CD4-positive, alpha-beta memory T cell (primary cell): Measurements from ENCODE around the gene GK2. TPM values are rescaled to one million over a fixed set of nuclear protein-coding genes. Genes with fewer than 3 reads are reported as not detected.

Experiments
- CTCF ChIA-PET: fragments of 350-600 bp; sonication (Branson Sonifier 250); formaldehyde crosslinking; loops from one replicate; lab custom pipeline; 2021; ENCODE audit warnings: inconsistent platforms; ENCODE audit not compliant: partially characterized antibody; lab: Charles Lee
- POLR2A ChIA-PET: fragments of 350-600 bp; sonication (Branson Sonifier 250); formaldehyde crosslinking; loops from one replicate; lab custom pipeline; 2021; ENCODE audit not compliant: partially characterized antibody; lab: Charles Lee
- DNase-seq, 5 donors: peaks; one replicate each; pipeline versions ENCODE4 v3.0.0 to v3.0.0-alpha.2; 2020 to 2022; ENCODE audit warnings: mixed read lengths in 1 of 5
- H3K27ac ChIP-seq: one replicate; pipeline ENCODE4 v1.7.0; 2013; ENCODE audit warnings: low read depth, low read length
- H3K27me3 ChIP-seq: 2 replicates; pipeline ENCODE4 v1.7.0; 2013; ENCODE audit warnings: mild to moderate bottlenecking, low read length, moderate library complexity; ENCODE audit not compliant: insufficient read depth
- H3K36me3 ChIP-seq: 2 replicates; pipeline ENCODE4 v1.7.0; 2013; ENCODE audit warnings: mild to moderate bottlenecking, low read length, moderate library complexity; ENCODE audit not compliant: insufficient read depth
- H3K4me1 ChIP-seq: 2 replicates; pipeline ENCODE4 v1.7.0; 2013; ENCODE audit warnings: mild to moderate bottlenecking, low read length, moderate library complexity; ENCODE audit not compliant: insufficient read depth
- H3K4me3 ChIP-seq, 2 donors: one replicate each; pipeline ENCODE4 v1.7.0; 2013; ENCODE audit warnings: low read length in 2 of 2, mild to moderate bottlenecking in 1 of 2
- H3K9me3 ChIP-seq, 2 donors: one replicate each; pipeline ENCODE4 v1.7.0; 2013; ENCODE audit warnings: low read length in 2 of 2, control low read depth in 1 of 2; ENCODE audit not compliant: control insufficient read depth in 1 of 2
- H3K27ac Mint-ChIP-seq, 7 donors: one replicate each; pipeline ENCODE4 v1.8.0; 2020 to 2021; ENCODE audit warnings: mixed read lengths in 7 of 7, mild to moderate bottlenecking in 6 of 7, inconsistent platforms in 3 of 7, moderate library complexity in 3 of 7
- H3K27me3 Mint-ChIP-seq, 2 donors: one replicate each; pipeline ENCODE4 v1.8.0; 2020 to 2021; ENCODE audit warnings: mixed read lengths in 2 of 2
- H3K36me3 Mint-ChIP-seq, 2 donors: one replicate each; pipeline ENCODE4 v1.8.0; 2020 to 2021; ENCODE audit warnings: mixed read lengths in 2 of 2, inconsistent platforms in 1 of 2, mild to moderate bottlenecking in 1 of 2
- H3K4me1 Mint-ChIP-seq, 4 donors: one replicate each; pipeline ENCODE4 v1.8.0; 2020 to 2021; ENCODE audit warnings: mixed read lengths in 4 of 4, mild to moderate bottlenecking in 1 of 4
- H3K4me3 Mint-ChIP-seq, 8 donors: one replicate each; pipeline ENCODE4 v1.8.0; 2020 to 2021; ENCODE audit warnings: mixed read lengths in 8 of 8, mild to moderate bottlenecking in 7 of 8, moderate library complexity in 6 of 8, inconsistent platforms in 3 of 8
- H3K9me3 Mint-ChIP-seq, 8 donors: one replicate each; pipeline ENCODE4 v1.8.0; 2020 to 2021; ENCODE audit warnings: mixed read lengths in 8 of 8, mild to moderate bottlenecking in 5 of 8, inconsistent platforms in 3 of 8, moderate library complexity in 1 of 8
- intact Hi-C: fragments of 100-400 bp; cut with micrococcal nuclease; formaldehyde crosslinking; loops from one replicate; pipeline ENCODE4 v1.15.1; 2023
- polyA plus RNA-seq, 2 donors: library from polyadenylated mRNA; unstranded; fragments of 300-500 nt; fragmentation: Illumina TruSeq; gene quantifications; one replicate each; pipeline ENCODE4 v1.2.3, GENCODE V29; 2021
- total RNA-seq, 2 experiments: library from RNA; stranded (reverse); gene quantifications; one replicate each; pipeline ENCODE4 v1.2.3, GENCODE V29; 2021

Gene GK2
- not detected for total RNA-seq
- not detected for polyA plus RNA-seq

DNA sequence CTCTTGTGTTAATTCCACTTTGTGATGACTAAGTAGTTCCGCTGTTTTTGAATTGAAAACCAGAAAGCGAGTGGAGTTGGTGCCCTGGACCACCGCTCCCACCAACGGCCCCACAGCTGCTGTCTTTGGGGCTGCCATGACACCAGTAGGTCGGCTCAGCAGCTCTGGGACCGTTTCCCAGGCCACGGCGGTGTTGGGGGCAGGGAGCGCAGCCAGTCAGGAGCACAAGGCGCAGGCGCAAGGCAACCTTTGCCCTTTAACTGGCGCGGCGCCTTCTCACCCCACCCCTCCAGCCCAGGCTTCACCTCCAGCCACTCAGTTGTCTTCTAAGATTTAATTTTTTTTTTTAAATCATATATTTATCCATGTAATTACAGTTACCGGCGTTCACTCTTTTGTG lies at the start of gene GK2:
GK2 (minus strand) TSS at position 166 of the 400 bp plus-strand sequence; CDS start at position 138, 28 bp downstream.
- Mint-ChIP-seq H3K27me3 (no peaks in the 10 kb centered on the region), H3K4me1 (no peaks in the 10 kb centered on the region), H3K36me3 (no peaks in the 10 kb centered on the region), H3K27ac (peak within 1 kb of the TSS in 1 of 7 donors; percentile 29), H3K9me3 (peaks cover 0 to 5% (median 0%) of the 10 kb centered on the region in 8 donors), H3K4me3 (no peak within 1 kb of the TSS)
- no peak for DNase-seq
- ChIA-PET POLR2A (no interaction called here), CTCF (no interaction called here)
- Histone ChIP-seq H3K36me3 (no peaks in the 10 kb centered on the region), H3K27ac (no peak within 1 kb of the TSS), H3K4me3 (no peak within 1 kb of the TSS), H3K4me1 (no peaks in the 10 kb centered on the region), H3K9me3 (no peaks in the 10 kb centered on the region), H3K27me3 (no peaks in the 10 kb centered on the region)
- intact Hi-C loops, result no loop called here

GRCh38 chr4:79455216-79455615 lies 47.2 kb upstream of the GK2 start:
- Histone ChIP-seq H3K4me1 (no peaks in the 10 kb centered on the region), H3K27ac (no peak overlapping the region), H3K27me3 (no peaks in the 10 kb centered on the region), H3K9me3 (no peaks in the 10 kb centered on the region), H3K4me3 (no peak overlapping the region), H3K36me3 (no peaks in the 10 kb centered on the region)
- intact Hi-C loops, result no loop called here
- no peaks in the 10 kb centered on the region for H3K4me1 Mint-ChIP-seq
- no peaks in the 10 kb centered on the region for H3K9me3 Mint-ChIP-seq
- H3K4me3 Mint-ChIP-seq, result no peak overlapping the region
- CTCF ChIA-PET, result interaction anchor here (1.6 kb wide), 1 partner anchor 23 kb away, joined by 3 read pairs; no protein-coding TSS in a partner anchor
- H3K27ac Mint-ChIP-seq, result no peak overlapping the region
- POLR2A ChIA-PET, result no interaction called here
- H3K36me3 Mint-ChIP-seq, result no peaks in the 10 kb centered on the region
- DNase-seq, result no peak
- H3K27me3 Mint-ChIP-seq, result peaks cover 0 to 2% of the 10 kb centered on the region in 2 donors

- ChIA-PET POLR2A (no interaction called here), CTCF (interaction anchor here (1.6 kb wide), 1 partner anchor 23 kb away, joined by 3 read pairs; no protein-coding TSS in a partner anchor)
- H3K27me3 ChIP-seq, result no peaks in the 10 kb centered on the region
- H3K27ac ChIP-seq, result no peak overlapping the region
- intact Hi-C loops, result no loop called here
- Mint-ChIP-seq H3K4me3 (no peak overlapping the region), H3K27me3 (peaks cover 0 to 3% of the 10 kb centered on the region in 2 donors), H3K27ac (no peak overlapping the region), H3K4me1 (no peaks in the 10 kb centered on the region), H3K9me3 (no peaks in the 10 kb centered on the region), H3K36me3 (no peaks in the 10 kb centered on the region)
- H3K4me1 ChIP-seq, result no peaks in the 10 kb centered on the region
- H3K9me3 ChIP-seq, result no peaks in the 10 kb centered on the region
- no peaks in the 10 kb centered on the region for H3K36me3 ChIP-seq
- no peak for DNase-seq
- H3K4me3 ChIP-seq, result no peak overlapping the region
Measured at GRCh38 chr4:79454656-79455055, 46.6 kb upstream of the GK2 start.

DNA sequence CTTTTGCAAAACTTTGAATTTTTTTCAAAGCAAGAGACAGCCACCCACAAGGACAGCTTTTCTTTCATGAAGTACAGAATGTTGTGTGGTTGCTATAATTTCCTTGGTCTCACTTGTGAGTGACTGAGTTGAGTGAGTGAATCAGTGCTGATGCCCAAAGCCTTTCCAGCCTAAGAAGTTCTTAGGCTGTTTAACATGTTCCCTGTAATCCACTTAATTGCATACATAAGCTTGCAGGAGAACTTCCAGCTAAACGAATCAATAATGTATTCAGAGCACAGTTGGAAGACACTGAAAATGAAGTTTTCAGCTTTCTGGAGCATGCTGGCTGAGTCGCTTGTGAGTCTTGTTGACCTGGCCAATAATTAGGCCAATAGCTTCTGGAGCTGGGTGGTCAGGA lies 42.0 kb upstream of the GK2 start:
- no peaks in the 10 kb centered on the region for H3K4me1 ChIP-seq
- no peaks in the 10 kb centered on the region for H3K27me3 ChIP-seq
- Mint-ChIP-seq H3K4me1 (no peaks in the 10 kb centered on the region), H3K4me3 (no peak overlapping the region), H3K9me3 (no peaks in the 10 kb centered on the region), H3K27ac (no peak overlapping the region), H3K36me3 (no peaks in the 10 kb centered on the region), H3K27me3 (peaks cover 0 to 3% of the 10 kb centered on the region in 2 donors)
- H3K36me3 ChIP-seq, result no peaks in the 10 kb centered on the region
- CTCF ChIA-PET, result no interaction called here
- intact Hi-C loops, result no loop called here
- no peaks in the 10 kb centered on the region for H3K9me3 ChIP-seq
- H3K4me3 ChIP-seq, result no peak overlapping the region
- POLR2A ChIA-PET, result no interaction called here
- no peak overlapping the region for H3K27ac ChIP-seq
- DNase-seq, result no peak

- intact Hi-C loops, result no loop called here
- ChIA-PET CTCF (no interaction called here), POLR2A (no interaction called here)
- H3K9me3 ChIP-seq, result no peaks in the 10 kb centered on the region
- no peak for DNase-seq
- H3K36me3 ChIP-seq, result no peaks in the 10 kb centered on the region
- H3K4me1 Mint-ChIP-seq, result no peaks in the 10 kb centered on the region
- H3K27me3 ChIP-seq, result no peaks in the 10 kb centered on the region
- H3K27ac Mint-ChIP-seq, result no peak overlapping the region
- no peaks in the 10 kb centered on the region for H3K9me3 Mint-ChIP-seq
- H3K27me3 Mint-ChIP-seq, result peaks cover 0 to 1% of the 10 kb centered on the region in 2 donors
- no peak overlapping the region for H3K4me3 ChIP-seq
- H3K36me3 Mint-ChIP-seq, result no peaks in the 10 kb centered on the region
- H3K27ac ChIP-seq, result no peak overlapping the region
- no peak overlapping the region for H3K4me3 Mint-ChIP-seq
- no peaks in the 10 kb centered on the region for H3K4me1 ChIP-seq
Measured at GRCh38 chr4:79446145-79446544, 38.1 kb upstream of the GK2 start.

DNA sequence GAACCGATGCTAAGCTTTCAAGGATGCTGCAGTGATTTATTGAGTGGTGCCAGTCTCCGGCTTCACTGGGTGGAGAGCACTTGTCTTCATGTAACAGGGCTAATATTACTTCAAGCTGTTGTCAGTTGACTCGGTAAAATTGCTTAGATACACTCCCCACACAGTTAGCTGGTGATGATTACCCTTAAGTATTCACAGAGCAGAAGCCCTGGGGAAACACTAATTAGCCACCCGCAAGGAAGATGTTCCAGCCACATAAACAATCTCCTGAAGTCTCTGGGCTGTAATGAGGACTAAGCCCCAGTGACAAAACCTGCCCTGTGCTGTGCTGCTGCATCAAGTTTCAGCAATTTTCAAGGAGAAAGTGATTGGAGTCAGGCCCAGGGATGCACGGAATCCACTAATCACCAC lies 37.3 kb upstream of the GK2 start:
- H3K9me3 Mint-ChIP-seq, result peaks cover 0 to 3% (median 0%) of the 10 kb centered on the region in 8 donors
- no peaks in the 10 kb centered on the region for H3K4me1 Mint-ChIP-seq
- H3K27me3 Mint-ChIP-seq, result peaks cover 0 to 1% of the 10 kb centered on the region in 2 donors
- CTCF ChIA-PET, result interaction anchor here (1.1 kb wide), 1 partner anchor 22 kb away, joined by 3 read pairs; no protein-coding TSS in a partner anchor
- POLR2A ChIA-PET, result no interaction called here
- no peak overlapping the region for H3K27ac Mint-ChIP-seq
- no peaks in the 10 kb centered on the region for H3K9me3 ChIP-seq
- no peaks in the 10 kb centered on the region for H3K27me3 ChIP-seq
- no peak overlapping the region for H3K4me3 ChIP-seq
- H3K4me1 ChIP-seq, result no peaks in the 10 kb centered on the region
- H3K4me3 Mint-ChIP-seq, result no peak overlapping the region
- no peak for DNase-seq
- no peaks in the 10 kb centered on the region for H3K36me3 Mint-ChIP-seq
- intact Hi-C loops, result no loop called here
- no peaks in the 10 kb centered on the region for H3K36me3 ChIP-seq
- no peak overlapping the region for H3K27ac ChIP-seq

DNA sequence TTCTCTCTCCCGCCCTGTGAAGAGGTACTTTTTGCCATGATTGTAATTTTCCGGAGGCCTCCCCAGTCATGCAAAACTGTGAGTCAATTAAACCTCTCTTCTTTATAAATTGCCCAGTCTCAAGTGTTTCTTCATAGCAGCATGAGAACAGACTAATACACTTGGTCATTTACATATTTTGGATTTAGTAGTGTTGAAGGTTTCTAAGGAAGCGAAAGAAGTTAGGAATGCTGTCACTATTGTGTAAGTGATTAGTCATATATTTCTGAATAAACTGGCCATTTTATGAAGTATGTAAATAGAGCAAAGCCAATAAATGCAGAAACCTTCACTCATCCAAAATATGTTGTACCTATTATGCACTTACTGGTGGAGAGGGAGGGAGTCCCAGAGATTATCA lies 34.4 kb upstream of the GK2 start:
- no peak overlapping the region for H3K27ac Mint-ChIP-seq
- H3K4me3 ChIP-seq, result no peak overlapping the region
- H3K9me3 ChIP-seq, result no peaks in the 10 kb centered on the region
- POLR2A ChIA-PET, result no interaction called here
- no peak for DNase-seq
- H3K27ac ChIP-seq, result no peak overlapping the region
- intact Hi-C loops, result no loop called here
- peaks cover 0 to 9% (median 0%) of the 10 kb centered on the region in 8 donors for H3K9me3 Mint-ChIP-seq
- H3K36me3 ChIP-seq, result no peaks in the 10 kb centered on the region
- no peaks in the 10 kb centered on the region for H3K36me3 Mint-ChIP-seq
- CTCF ChIA-PET, result no interaction called here
- H3K27me3 ChIP-seq, result no peaks in the 10 kb centered on the region
- H3K27me3 Mint-ChIP-seq, result no peaks in the 10 kb centered on the region
- H3K4me3 Mint-ChIP-seq, result no peak overlapping the region
- H3K4me1 Mint-ChIP-seq, result no peaks in the 10 kb centered on the region
- H3K4me1 ChIP-seq, result no peaks in the 10 kb centered on the region

DNA sequence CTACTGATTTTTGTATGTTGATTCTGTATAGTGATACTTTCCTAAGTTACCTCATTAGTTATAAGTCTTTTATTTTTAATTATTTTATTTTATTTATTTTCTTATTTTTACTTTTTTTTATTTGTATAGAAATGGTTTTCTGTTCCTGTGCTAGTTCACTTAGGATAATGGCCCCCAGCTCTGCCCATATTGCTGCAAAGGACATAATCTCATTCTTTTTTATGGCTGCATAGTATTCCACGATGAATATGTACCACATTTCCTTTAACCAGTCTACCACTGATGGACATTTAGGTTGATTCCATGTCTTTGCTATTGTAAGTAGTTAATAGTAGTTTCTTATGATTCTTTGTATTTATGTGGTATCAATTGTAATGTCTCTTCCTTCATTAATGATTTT lies 31.5 kb upstream of the GK2 start:
- Histone ChIP-seq H3K36me3 (no peaks in the 10 kb centered on the region), H3K4me3 (no peak overlapping the region), H3K4me1 (no peaks in the 10 kb centered on the region), H3K27me3 (no peaks in the 10 kb centered on the region), H3K9me3 (no peaks in the 10 kb centered on the region), H3K27ac (no peak overlapping the region)
- H3K27me3 Mint-ChIP-seq, result peaks cover 0 to 2% of the 10 kb centered on the region in 2 donors
- DNase-seq, result no peak
- H3K36me3 Mint-ChIP-seq, result no peaks in the 10 kb centered on the region
- no peak overlapping the region for H3K4me3 Mint-ChIP-seq
- intact Hi-C loops, result no loop called here
- H3K9me3 Mint-ChIP-seq, result peaks cover 0 to 9% (median 0%) of the 10 kb centered on the region in 8 donors
- POLR2A ChIA-PET, result no interaction called here
- no peaks in the 10 kb centered on the region for H3K4me1 Mint-ChIP-seq
- CTCF ChIA-PET, result no interaction called here
- no peak overlapping the region for H3K27ac Mint-ChIP-seq
